HEK293 (cell line): ENCODE results near the gene HOOK1.

Source experiments
- CTCF ChIA-PET: fragments of 350-600 bp; formaldehyde crosslinking; extraction: SDS; loops from one replicate; lab custom pipeline; 2021; ENCODE audit warnings: antibody characterized with exemption; lab: Yijun Ruan, JAX
- POLR2A ChIA-PET: fragments of 300-600 bp; formaldehyde crosslinking; extraction: SDS; loops from one replicate; lab custom pipeline; 2020; ENCODE audit warnings: antibody characterized with exemption, inconsistent platforms; lab: Yijun Ruan, JAX
- H3K27ac ChIP-seq: fragments of 200-500 bp; sonication (Bioruptor generic); 2 replicates; pipeline ENCODE4 v1.5.1; 2014; ENCODE audit warnings: low read depth, low read length, control low read depth, inconsistent platforms; ENCODE audit errors: extremely low read depth
- H3K36me3 ChIP-seq, 2 experiments: fragments of 200-500 bp in 1 of 2; sonication (Bioruptor generic) in 1 of 2; 1 replicate in 1 of 2; 2 replicates in 1 of 2; pipeline ENCODE4 v1.5.1; 2014 to 2017; ENCODE audit warnings: inconsistent platforms in 2 of 2, low read length in 2 of 2; ENCODE audit not compliant: control insufficient read depth in 2 of 2, insufficient read depth in 1 of 2
- H3K4me1 ChIP-seq: fragments of 200-500 bp; sonication (Bioruptor generic); 2 replicates; pipeline ENCODE4 v1.5.1; 2014; ENCODE audit warnings: mild to moderate bottlenecking, low read length, inconsistent platforms; ENCODE audit not compliant: control insufficient read depth, insufficient read depth
- H3K4me3 ChIP-seq: 2 replicates; pipeline ENCODE4 v1.5.1; 2011; ENCODE audit warnings: low read depth, mild to moderate bottlenecking, control low read depth, low read length, moderate library complexity
- H3K9me3 ChIP-seq: fragments of 200-500 bp; sonication (Bioruptor generic); 2 replicates; pipeline ENCODE4 v1.5.1; 2014; ENCODE audit warnings: low read depth, low read length, inconsistent platforms; ENCODE audit not compliant: control insufficient read depth, insufficient read depth
- MZF1 ChIP-seq: fragments of 450-650 bp; formaldehyde crosslinking; IDR thresholded peaks from 2 replicates; pipeline ENCODE4 v1.5.1; 2017; ENCODE audit warnings: missing biosample characterization, missing genetic modification characterization, borderline replicate concordance
- SCRT1 ChIP-seq: fragments of 450-650 bp; formaldehyde crosslinking; IDR thresholded peaks from 2 replicates; pipeline ENCODE4 v1.5.1; 2016; ENCODE audit warnings: missing biosample characterization, missing genetic modification characterization, borderline replicate concordance
- SETDB1 ChIP-seq: IDR thresholded peaks from one replicate; pipeline ENCODE4 v1.6.1; 2017; ENCODE audit warnings: mild to moderate bottlenecking, low read length, moderate library complexity, mixed read lengths; ENCODE audit not compliant: insufficient read length
- WT1 ChIP-seq: fragments of 450-650 bp; formaldehyde crosslinking; IDR thresholded peaks from 2 replicates; pipeline ENCODE4 v1.5.1; 2016; ENCODE audit warnings: missing biosample characterization, missing genetic modification characterization
- ZFP3 ChIP-seq: fragments of 450-650 bp; formaldehyde crosslinking; IDR thresholded peaks from 2 replicates; pipeline ENCODE4 v1.5.1; 2016; ENCODE audit warnings: low read depth, missing biosample characterization, missing genetic modification characterization
- ZNF157 ChIP-seq: fragments of 450-650 bp; formaldehyde crosslinking; IDR thresholded peaks from 2 replicates; pipeline ENCODE4 v1.5.1; 2016; ENCODE audit warnings: missing biosample characterization, missing genetic modification characterization
- ZNF175 ChIP-seq: fragments of 450-650 bp; formaldehyde crosslinking; IDR thresholded peaks from 2 replicates; pipeline ENCODE4 v1.5.1; 2016; ENCODE audit warnings: missing biosample characterization, missing genetic modification characterization
- ZNF214 ChIP-seq: fragments of 450-650 bp; formaldehyde crosslinking; IDR thresholded peaks from 2 replicates; pipeline ENCODE4 v1.5.1; 2017; ENCODE audit warnings: missing biosample characterization, mild to moderate bottlenecking, missing genetic modification characterization, borderline replicate concordance
- ZNF221 ChIP-seq: fragments of 450-650 bp; formaldehyde crosslinking; IDR thresholded peaks from 2 replicates; pipeline ENCODE4 v1.5.1; 2017; ENCODE audit warnings: missing biosample characterization, missing genetic modification characterization, borderline replicate concordance
- ZNF266 ChIP-seq: fragments of 450-650 bp; formaldehyde crosslinking; IDR thresholded peaks from 2 replicates; pipeline ENCODE4 v1.5.1; 2016; ENCODE audit warnings: missing biosample characterization, missing genetic modification characterization, low read depth
- ZNF391 ChIP-seq: fragments of 450-650 bp; formaldehyde crosslinking; IDR thresholded peaks from 2 replicates; pipeline ENCODE4 v1.5.1; 2016; ENCODE audit warnings: low read depth, missing biosample characterization, missing genetic modification characterization, borderline replicate concordance
- ZNF394 ChIP-seq: fragments of 450-650 bp; formaldehyde crosslinking; IDR thresholded peaks from 2 replicates; pipeline ENCODE4 v1.5.1; 2016; ENCODE audit warnings: missing biosample characterization, missing genetic modification characterization, mild to moderate bottlenecking, moderate library complexity, borderline replicate concordance
- ZNF843 ChIP-seq: fragments of 450-650 bp; formaldehyde crosslinking; IDR thresholded peaks from 2 replicates; pipeline ENCODE4 v1.5.1; 2016; ENCODE audit warnings: missing biosample characterization, missing genetic modification characterization
- TF ChIP-seq, protein P1 (sequence below): sonication (generic); formaldehyde crosslinking; IDR thresholded peaks from 2 replicates; pipeline ENCODE4 v1.8.1; 2022; ENCODE audit warnings: mild to moderate bottlenecking, moderate library complexity, missing genetic modification reagents
- TF ChIP-seq, protein P2 (sequence below): fragments of 450-650 bp; formaldehyde crosslinking; IDR thresholded peaks from 2 replicates; pipeline ENCODE4 v1.5.1; 2016; ENCODE audit warnings: missing biosample characterization, missing genetic modification characterization
- TF ChIP-seq, protein P3 (sequence below): fragments of 450-650 bp; formaldehyde crosslinking; IDR thresholded peaks from 2 replicates; pipeline ENCODE4 v1.5.1; 2016; ENCODE audit warnings: missing biosample characterization, missing genetic modification characterization
- TF ChIP-seq, protein P4 (sequence below): fragments of 450-650 bp; formaldehyde crosslinking; IDR thresholded peaks from 2 replicates; pipeline ENCODE4 v1.5.1; 2016; ENCODE audit warnings: missing biosample characterization, missing genetic modification characterization
- TF ChIP-seq, protein P5 (sequence below): fragments of 450-650 bp; formaldehyde crosslinking; optimal IDR thresholded peaks from 2 replicates; pipeline ENCODE3; 2016; ENCODE audit warnings: missing biosample characterization, mild to moderate bottlenecking, missing genetic modification characterization
- TF ChIP-seq, protein P6 (sequence below): fragments of 450-650 bp; formaldehyde crosslinking; IDR thresholded peaks from 2 replicates; pipeline ENCODE4 v1.5.1; 2016; ENCODE audit warnings: missing biosample characterization, missing genetic modification characterization, borderline replicate concordance
- TF ChIP-seq, protein P7 (sequence below): fragments of 450-650 bp; formaldehyde crosslinking; IDR thresholded peaks from 2 replicates; pipeline ENCODE4 v1.5.1; 2016; ENCODE audit warnings: missing biosample characterization, missing genetic modification characterization, low read depth

The HOOK1 gene

DNA sequence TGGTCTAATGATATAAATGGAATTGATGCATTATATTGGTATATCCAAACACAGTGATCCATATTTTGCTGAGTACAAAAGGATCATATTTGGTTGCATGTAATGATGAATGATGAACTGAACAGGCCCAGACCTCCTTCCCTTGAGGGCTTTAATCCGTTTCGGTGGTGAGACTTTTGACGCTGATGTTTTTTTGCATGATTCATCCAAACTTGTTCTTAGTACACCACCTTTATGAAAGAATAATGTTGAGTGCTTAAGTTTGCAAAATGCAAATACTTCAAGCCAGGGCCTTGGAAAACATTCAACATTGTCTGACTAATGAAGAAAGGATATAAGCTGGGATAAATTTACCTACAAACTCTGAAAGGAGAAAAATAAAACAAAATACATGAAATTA is 19.2 kb downstream of the HOOK1 start:
- H3K36me3 ChIP-seq, result peaks cover 3 to 17% of the 10 kb centered on the region in 2 experiments; a peak in 2 of 3 replicates
- no peaks in the 10 kb centered on the region for H3K9me3 ChIP-seq
- TF ChIP-seq MZF1 (tag by site-specific recombination) (no peak), ZNF214 (tag by site-specific recombination) (no peak), SETDB1 (no peak), ZNF391 (tag by site-specific recombination) (no peak), ZNF266 (tag by site-specific recombination) (no peak), ZNF157 (tag by site-specific recombination) (no peak), ZNF394 (tag by site-specific recombination) (no peak), ZFP3 (tag by site-specific recombination) (no peak), SCRT1 (tag by site-specific recombination) (no peak), ZNF221 (tag by site-specific recombination) (no peak), ZNF175 (tag by site-specific recombination) (no peak), ZNF843 (tag by site-specific recombination) (no peak), WT1 (no peak)
- TF ChIP-seq, protein P1, sequence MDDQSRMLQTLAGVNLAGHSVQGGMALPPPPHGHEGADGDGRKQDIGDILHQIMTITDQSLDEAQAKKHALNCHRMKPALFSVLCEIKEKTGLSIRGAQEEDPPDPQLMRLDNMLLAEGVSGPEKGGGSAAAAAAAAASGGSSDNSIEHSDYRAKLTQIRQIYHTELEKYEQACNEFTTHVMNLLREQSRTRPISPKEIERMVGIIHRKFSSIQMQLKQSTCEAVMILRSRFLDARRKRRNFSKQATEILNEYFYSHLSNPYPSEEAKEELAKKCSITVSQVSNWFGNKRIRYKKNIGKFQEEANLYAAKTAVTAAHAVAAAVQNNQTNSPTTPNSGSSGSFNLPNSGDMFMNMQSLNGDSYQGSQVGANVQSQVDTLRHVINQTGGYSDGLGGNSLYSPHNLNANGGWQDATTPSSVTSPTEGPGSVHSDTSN, result no peak
- TF ChIP-seq, protein P2, sequence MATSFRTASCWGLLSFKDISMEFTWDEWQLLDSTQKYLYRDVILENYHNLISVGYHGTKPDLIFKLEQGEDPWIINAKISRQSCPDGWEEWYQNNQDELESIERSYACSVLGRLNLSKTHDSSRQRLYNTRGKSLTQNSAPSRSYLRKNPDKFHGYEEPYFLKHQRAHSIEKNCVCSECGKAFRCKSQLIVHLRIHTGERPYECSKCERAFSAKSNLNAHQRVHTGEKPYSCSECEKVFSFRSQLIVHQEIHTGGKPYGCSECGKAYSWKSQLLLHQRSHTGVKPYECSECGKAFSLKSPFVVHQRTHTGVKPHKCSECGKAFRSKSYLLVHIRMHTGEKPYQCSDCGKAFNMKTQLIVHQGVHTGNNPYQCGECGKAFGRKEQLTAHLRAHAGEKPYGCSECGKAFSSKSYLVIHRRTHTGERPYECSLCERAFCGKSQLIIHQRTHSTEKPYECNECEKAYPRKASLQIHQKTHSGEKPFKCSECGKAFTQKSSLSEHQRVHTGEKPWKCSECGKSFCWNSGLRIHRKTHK (tag by site-specific recombination), result no peak
- TF ChIP-seq, protein P3, sequence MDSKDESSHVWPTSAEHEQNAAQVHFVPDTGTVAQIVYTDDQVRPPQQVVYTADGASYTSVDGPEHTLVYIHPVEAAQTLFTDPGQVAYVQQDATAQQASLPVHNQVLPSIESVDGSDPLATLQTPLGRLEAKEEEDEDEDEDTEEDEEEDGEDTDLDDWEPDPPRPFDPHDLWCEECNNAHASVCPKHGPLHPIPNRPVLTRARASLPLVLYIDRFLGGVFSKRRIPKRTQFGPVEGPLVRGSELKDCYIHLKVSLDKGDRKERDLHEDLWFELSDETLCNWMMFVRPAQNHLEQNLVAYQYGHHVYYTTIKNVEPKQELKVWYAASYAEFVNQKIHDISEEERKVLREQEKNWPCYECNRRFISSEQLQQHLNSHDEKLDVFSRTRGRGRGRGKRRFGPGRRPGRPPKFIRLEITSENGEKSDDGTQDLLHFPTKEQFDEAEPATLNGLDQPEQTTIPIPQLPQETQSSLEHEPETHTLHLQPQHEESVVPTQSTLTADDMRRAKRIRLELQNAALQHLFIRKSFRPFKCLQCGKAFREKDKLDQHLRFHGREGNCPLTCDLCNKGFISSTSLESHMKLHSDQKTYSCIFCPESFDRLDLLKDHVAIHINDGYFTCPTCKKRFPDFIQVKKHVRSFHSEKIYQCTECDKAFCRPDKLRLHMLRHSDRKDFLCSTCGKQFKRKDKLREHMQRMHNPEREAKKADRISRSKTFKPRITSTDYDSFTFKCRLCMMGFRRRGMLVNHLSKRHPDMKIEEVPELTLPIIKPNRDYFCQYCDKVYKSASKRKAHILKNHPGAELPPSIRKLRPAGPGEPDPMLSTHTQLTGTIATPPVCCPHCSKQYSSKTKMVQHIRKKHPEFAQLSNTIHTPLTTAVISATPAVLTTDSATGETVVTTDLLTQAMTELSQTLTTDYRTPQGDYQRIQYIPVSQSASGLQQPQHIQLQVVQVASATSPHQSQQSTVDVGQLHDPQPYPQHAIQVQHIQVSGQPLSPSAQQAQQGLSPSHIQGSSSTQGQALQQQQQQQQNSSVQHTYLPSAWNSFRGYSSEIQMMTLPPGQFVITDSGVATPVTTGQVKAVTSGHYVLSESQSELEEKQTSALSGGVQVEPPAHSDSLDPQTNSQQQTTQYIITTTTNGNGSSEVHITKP (tag by site-specific recombination), result no peak
- TF ChIP-seq, protein P4, sequence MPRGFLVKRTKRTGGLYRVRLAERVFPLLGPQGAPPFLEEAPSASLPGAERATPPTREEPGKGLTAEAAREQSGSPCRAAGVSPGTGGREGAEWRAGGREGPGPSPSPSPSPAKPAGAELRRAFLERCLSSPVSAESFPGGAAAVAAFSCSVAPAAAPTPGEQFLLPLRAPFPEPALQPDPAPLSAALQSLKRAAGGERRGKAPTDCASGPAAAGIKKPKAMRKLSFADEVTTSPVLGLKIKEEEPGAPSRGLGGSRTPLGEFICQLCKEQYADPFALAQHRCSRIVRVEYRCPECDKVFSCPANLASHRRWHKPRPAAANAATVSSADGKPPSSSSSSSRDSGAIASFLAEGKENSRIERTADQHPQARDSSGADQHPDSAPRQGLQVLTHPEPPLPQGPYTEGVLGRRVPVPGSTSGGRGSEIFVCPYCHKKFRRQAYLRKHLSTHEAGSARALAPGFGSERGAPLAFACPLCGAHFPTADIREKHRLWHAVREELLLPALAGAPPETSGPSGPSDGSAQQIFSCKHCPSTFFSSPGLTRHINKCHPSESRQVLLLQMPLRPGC (tag by site-specific recombination), result no peak
- TF ChIP-seq, protein P5, sequence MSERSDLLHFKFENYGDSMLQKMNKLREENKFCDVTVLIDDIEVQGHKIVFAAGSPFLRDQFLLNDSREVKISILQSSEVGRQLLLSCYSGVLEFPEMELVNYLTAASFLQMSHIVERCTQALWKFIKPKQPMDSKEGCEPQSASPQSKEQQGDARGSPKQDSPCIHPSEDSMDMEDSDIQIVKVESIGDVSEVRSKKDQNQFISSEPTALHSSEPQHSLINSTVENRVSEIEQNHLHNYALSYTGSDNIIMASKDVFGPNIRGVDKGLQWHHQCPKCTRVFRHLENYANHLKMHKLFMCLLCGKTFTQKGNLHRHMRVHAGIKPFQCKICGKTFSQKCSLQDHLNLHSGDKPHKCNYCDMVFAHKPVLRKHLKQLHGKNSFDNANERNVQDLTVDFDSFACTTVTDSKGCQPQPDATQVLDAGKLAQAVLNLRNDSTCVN (tag by site-specific recombination), result no peak
- TF ChIP-seq, protein P6, sequence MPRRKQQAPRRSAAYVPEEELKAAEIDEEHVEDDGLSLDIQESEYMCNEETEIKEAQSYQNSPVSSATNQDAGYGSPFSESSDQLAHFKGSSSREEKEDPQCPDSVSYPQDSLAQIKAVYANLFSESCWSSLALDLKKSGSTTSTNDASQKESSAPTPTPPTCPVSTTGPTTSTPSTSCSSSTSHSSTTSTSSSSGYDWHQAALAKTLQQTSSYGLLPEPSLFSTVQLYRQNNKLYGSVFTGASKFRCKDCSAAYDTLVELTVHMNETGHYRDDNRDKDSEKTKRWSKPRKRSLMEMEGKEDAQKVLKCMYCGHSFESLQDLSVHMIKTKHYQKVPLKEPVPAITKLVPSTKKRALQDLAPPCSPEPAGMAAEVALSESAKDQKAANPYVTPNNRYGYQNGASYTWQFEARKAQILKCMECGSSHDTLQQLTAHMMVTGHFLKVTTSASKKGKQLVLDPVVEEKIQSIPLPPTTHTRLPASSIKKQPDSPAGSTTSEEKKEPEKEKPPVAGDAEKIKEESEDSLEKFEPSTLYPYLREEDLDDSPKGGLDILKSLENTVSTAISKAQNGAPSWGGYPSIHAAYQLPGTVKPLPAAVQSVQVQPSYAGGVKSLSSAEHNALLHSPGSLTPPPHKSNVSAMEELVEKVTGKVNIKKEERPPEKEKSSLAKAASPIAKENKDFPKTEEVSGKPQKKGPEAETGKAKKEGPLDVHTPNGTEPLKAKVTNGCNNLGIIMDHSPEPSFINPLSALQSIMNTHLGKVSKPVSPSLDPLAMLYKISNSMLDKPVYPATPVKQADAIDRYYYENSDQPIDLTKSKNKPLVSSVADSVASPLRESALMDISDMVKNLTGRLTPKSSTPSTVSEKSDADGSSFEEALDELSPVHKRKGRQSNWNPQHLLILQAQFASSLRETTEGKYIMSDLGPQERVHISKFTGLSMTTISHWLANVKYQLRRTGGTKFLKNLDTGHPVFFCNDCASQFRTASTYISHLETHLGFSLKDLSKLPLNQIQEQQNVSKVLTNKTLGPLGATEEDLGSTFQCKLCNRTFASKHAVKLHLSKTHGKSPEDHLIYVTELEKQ (tag by site-specific recombination), result no peak
- TF ChIP-seq, protein P7, sequence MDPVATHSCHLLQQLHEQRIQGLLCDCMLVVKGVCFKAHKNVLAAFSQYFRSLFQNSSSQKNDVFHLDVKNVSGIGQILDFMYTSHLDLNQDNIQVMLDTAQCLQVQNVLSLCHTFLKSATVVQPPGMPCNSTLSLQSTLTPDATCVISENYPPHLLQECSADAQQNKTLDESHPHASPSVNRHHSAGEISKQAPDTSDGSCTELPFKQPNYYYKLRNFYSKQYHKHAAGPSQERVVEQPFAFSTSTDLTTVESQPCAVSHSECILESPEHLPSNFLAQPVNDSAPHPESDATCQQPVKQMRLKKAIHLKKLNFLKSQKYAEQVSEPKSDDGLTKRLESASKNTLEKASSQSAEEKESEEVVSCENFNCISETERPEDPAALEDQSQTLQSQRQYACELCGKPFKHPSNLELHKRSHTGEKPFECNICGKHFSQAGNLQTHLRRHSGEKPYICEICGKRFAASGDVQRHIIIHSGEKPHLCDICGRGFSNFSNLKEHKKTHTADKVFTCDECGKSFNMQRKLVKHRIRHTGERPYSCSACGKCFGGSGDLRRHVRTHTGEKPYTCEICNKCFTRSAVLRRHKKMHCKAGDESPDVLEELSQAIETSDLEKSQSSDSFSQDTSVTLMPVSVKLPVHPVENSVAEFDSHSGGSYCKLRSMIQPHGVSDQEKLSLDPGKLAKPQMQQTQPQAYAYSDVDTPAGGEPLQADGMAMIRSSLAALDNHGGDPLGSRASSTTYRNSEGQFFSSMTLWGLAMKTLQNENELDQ (tag by site-specific recombination), result no peak
- H3K4me1 ChIP-seq, result peaks cover 6% of the 10 kb centered on the region; the same call in 1 of the 2 replicates
- ChIA-PET CTCF (interaction anchor here (0.7 kb wide), 1 partner anchor 11 kb away, joined by 3 read pairs; no protein-coding TSS in a partner anchor), POLR2A (no interaction called here)
- H3K27ac ChIP-seq, result no peak overlapping the region
- H3K4me3 ChIP-seq, result no peak overlapping the region
